IPS-NIHi7 (cell line): Measurements from ENCODE around the gene FAM151B.
"Not testable (repeated sequence)": the region's sequence is repeated elsewhere in the genome, so short reads cannot be mapped to it uniquely, and the experiment has no call there.

Experiments used
- DNase-seq: peaks from one replicate; pipeline ENCODE4 v3.0.0; 2012; ENCODE audit warnings: mixed read lengths; ENCODE audit errors: extremely low spot score

The FAM151B gene

DNA sequence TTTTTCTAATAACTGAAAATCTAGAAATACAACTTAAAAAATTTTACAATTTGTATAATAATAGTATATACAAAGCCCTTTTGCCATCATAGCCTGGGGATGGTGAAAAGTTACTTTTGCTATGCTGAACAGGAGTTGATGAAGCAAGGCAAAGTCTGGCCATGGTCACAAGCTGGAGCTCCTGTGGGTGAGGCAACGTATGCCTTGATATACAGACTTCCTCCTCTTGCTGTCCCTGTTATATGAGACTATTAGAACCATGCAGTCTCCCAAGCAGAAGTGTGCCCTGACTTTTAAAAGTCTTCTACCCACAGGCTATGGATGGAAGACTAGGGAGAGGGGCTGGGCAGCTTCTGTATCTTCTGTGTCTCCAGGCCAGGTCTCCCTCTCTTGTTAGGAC lies 15.7 kb downstream of the FAM151B start:
- DNase-seq: no peak

DNA sequence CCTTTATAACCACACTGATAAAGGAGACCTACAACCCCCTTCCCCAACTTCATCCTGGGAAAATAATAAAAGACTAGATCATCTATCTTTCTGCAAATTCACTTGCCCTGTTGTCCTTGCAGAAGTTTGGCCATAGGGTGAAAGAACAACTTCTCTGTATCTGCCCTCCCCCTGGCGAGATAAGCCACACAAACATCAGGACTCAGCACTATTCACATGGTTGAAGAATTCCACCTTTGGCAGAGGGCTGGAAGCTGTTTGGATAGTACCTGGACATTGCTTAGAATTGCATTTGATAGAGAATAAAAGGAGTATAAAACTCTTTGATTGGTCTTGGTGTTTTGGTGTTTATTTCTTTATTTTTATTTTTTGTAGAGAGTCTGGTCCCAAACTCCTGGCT lies 16.9 kb downstream of the FAM151B start:
- DNase-seq: no peak

DNA sequence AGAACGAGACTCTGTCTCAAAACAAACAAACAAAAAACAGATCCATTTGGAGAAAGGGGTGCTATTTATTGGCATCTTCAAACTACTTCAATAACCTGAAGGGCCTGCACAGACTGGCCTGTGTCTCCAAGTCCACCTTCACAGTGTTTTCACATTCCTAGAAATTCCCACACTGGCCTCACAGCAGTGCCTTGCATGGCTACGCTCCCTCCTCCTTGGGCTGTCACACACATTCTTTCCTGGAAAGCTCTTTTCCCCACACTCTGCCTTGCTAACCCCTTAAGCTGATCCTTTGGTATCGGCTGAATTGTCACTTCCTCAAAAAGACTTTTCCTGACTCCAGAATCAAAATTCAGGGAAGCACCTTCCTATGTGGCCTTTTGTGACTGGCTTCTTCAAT lies 19.8 kb downstream of the FAM151B start:
- DNase-seq: no peak

DNA sequence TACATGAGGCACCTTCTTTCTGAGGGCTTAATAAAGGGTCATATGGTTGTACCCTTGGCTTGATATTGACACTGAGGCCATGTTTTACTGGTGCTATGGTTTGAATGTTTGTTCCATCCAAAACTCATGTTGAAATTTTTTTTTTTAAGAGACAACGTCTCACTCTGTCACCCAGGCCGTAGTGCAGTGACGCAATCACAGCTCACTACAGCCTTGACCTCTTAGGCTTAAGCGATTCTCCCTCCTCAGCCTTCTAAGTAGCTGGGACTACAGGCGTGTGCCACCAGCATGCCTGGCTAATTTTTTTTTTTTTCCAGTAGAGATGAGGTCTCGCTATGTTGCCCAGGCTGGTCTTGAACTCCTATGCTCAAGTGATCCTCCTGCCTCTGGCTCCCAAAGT lies 20.9 kb downstream of the FAM151B start:
- DNase-seq: no peak

DNA sequence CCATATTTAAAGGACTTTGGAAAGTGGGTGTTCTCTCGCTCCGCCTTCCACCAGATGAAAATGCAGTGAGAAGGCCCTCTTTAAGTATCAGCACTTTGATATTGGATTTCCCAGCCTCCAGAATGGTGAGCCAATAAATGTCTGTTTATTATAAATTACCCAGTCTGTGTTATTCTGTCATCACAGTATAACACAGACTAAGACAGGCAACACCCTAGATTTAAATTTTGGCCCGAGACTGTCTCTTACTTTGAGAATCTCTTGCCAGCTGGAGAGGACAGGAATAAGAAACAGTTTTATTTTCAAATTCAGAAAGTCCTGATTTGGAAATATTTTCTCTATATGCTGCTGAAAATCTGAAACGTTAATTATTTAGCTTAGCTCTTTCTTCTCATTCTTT lies 21.5 kb downstream of the FAM151B start:
- no peak for DNase-seq

DNA sequence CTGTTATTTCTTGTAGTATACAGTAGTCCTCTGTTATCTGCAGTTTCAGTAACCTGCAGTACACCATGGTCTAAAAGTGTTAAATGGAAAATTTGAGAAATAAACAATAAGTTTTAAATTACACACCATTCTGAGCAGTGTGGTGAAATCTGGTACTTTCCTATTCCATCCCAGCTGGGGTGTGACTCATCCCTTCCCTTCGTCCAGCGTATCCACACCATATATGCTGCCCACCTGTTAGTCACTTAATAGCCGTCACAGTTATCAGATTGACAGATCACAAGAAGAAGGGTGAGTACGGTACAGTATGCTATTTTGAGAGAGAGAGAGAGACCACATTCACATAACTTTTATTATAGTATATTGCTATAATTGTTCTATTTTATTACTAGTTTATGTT lies 28.9 kb downstream of the FAM151B start:
- DNase-seq: no peak

DNA sequence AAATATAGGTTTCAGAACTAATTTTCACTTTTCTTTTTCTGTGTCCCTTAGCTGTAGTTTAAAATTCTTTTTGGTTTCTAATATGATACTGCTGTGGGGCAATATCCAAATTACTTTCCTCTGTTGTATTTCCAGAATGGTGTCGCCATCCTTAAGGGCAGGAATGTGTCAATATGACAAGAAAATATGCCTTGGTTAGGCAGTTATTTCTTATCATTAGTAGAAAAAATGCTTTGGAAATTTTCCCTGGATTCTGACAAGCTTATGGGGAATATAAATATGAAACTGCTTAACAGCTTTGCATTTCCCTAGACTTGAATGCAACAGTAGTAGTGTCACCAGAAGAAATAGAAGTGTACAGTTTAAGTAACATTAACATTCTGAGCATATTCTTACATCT lies 52.8 kb downstream of the FAM151B start:
- no peak for DNase-seq

DNA sequence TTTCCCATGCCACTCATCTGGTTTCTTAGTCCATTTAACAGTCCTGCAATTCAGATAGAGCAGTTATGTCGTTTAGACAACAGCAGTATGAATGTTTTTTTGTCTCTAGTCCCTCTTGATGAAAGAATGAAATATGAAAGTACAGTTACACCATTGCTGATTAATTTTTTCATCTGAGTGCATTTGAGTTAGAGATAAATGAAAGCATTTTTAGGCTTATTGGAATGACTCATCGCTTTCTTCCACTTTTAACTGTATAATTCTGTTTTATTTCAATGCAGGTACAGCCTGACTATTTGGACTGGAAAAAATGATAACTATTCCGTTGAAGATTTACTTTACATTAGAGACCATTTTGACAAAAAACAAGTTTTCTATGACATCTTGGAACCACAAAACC lies 53.5 kb downstream of the FAM151B start:
- no peak for DNase-seq

DNA sequence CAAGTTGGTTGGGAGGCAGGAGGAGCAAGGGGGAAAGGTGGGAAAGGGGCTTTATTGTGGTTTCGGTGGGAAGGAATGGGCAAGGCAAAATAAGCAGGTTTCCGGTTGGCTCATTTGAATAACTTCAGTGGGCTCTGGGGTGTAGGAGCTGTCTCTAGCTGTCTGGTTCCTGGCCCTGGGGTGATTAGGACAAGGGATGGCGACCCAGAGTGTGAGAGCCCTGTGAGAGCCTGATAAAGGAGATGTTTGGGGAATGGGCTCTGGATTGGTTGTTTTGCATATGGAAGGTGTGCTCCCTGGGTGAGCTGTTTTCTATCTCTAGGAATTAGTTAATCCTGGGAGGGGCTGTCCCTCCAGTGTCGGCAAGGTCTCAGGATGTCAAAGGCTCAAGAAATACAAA lies 66.7 kb downstream of the FAM151B start:
- DNase-seq: peak; percentile 60

DNA sequence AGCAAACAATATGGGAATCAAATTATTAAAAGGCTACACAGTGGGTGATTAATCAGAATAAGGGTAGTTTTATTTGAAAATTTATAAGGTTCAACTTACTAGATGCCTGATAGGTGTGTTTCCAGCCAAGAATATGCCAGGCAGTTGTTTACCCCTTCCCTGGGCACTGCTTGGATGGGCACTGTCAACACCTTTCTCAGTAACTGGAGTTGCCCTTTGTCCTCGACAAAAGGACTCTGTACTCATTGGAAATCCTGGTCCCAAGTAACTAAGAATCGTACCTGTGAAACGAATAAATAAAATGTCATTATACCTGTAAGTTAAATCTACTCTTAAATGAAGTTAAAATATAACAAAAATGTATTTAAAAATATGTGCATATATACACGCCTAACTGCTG lies 67.2 kb downstream of the FAM151B start:
- DNase-seq: no peak

DNA sequence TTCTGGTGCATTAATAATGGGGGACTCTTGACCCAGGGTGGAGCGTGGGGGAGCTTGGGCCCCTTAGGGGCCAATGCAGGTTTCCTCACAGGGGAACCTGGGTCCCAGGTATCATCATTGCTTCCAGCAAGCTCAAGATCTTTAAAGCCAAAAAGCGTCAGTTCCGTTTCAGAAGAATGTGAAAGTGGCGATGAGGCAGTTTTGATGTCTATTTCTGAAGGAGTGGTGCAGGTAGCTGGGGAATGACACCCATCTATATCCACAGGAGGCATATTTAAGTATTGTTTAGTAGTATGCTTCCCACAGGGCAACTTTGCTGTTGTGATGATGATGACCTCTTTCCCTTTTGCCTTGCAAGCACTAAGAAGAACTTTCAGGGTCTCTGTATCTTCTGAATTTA lies 71.3 kb downstream of the FAM151B start:
- no peak for DNase-seq

DNA sequence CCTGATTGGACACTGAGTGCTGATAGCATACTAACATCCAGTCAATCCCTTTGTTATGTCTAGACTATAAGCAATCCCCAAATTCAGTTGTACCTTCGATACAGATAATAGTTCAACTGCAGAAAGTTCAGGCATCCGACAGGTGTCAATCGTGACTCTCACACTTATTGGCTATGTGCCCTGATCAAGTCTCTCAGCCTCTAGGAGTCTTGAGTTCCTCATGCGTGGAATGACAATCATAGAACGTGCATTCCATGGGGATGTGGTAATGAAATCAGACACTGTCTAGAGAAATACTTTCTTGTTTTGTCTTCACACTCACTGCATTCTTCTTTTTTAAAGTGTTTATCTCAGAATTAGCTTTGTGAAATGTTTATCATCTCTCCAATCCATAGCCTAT lies 77.4 kb downstream of the FAM151B start:
- no peak for DNase-seq

DNA sequence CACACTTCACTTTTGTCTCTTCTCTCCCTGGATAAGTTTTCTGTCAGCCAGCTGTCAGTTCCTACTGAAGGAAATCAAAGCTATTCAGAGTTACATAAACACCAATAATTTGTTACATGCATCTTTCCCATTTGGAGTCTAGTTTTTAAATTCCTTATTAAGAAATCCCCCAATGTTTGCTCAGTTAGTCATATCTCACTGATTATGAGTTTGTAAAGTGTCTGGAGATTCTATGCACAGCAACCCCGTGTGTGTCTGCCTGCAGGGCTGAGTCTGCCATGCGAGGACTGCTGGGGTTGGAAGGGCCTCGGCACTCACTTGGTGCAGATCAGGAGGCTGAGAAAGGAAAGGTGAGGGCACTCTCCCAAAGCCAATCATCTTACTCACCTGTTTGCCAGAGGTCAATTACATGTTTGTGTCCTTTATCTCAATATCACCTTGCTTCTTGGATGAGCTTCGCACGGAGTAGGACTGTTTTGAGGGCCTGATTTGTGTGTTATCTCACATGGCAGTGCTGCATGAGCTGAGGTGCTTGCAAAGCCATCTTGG lies 78.9 kb downstream of the FAM151B start:
- no peak for DNase-seq

DNA sequence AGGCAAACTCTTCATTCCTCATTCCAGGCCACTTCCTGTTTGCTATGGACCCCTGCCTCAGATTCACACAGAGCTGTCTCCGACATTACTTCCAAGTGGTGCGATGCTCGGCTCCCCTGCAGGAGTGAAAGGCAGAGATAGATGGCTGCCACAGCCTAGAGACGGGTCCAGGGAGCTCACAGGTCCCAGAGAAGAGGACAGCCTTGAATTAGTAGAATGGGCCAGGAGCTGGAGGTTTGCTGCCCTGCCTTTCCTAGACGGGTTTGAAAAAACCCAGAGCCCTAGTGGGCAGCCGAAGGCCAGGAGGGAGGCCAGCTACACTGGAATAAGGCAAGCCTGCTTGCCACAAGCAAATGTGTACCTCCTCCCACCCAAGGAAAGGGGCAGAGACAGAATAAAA lies 80.4 kb downstream of the FAM151B start:
- no peak for DNase-seq

DNA sequence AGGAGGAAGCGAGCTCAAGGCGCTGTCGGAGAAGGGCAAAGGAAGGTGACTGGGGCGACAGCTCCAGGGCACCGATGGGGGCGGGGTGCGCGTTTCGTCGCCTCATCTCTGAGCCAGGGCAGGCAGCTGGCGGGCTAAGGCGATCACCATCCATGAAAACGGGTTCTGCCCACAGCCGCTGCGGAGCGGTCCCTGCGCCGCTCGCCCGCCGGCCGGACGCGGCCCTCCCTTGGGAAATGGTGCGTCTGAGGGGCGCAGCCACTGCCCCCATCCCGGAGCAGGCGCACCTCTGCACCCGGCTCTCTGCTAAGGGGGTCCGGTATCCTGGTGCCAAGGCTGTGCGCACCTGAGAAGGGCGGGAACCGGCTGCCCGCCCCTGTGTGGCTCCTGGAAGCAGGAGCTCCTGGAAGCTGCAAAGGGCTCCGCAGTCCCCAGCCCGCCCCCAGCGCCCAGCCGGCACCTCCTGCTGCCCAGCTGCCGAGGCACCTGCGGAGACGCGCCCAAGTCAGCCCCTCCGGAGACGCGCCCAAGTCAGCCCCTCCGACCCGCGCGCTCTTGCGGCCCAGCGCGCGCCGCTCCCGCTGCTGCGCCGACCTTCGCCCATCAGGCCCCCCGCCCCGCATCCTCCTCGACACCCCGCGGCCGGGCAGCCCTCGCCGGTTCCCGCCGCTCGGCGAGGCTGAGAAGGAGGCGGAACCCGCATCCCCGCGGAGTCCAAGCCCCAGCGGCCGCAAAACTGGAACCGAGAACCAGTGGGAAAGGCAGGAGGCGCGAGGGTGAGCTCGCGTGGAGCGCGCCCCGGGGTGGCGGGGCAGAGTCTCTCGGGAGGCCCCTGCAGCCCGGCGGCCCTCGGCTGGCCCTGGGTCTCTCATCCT lies 81.4 kb downstream of the FAM151B start:
- peak; percentile 38 for DNase-seq

DNA sequence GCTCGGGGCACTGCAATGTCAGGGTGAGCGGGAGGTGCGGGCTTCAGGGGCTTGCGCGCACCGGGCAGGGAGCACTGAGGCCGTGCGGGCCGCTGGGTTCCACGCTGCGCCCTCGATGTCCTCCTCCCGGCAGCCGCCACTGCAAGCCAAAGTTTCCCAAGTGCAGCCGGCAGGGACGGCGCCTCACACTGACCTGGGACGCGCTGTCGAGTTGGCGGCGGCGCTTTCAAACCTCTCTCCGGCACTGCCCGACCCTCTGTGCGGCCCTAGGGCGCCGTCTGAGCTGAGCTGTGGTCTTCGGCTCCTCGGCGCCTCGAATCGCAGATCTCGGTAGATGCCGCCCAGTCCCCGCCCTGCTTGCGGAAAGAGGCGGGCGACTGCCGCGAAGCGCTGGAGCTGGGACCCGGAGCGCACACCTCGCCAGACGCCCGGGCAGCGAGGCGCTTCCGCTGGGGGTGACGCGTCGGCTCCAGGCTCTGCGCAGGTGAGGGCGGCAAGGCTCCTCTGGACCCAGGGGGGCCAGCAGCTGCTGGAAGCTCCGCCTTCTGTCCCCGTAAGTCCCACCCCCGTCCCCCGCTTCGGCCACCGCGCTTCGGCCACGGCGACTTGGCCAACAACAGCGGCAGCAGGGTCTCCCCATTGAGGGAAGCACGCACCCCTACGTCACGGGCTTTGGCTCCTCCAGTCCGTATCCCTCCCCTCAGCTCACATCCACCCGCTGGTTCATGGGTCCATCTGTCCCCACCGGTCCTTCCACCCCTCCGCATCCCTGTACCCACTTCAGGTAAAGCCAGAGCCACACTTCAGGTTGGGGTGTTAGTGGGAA lies 82.3 kb downstream of the FAM151B start, which contains the start of gene ANKRD34B:
Gene ANKRD34B (minus strand): TSS at position 320 of the 826 bp plus-strand sequence. CDS start 10,261 bp downstream, outside the sequence.
- peak; percentile 69 for DNase-seq

DNA sequence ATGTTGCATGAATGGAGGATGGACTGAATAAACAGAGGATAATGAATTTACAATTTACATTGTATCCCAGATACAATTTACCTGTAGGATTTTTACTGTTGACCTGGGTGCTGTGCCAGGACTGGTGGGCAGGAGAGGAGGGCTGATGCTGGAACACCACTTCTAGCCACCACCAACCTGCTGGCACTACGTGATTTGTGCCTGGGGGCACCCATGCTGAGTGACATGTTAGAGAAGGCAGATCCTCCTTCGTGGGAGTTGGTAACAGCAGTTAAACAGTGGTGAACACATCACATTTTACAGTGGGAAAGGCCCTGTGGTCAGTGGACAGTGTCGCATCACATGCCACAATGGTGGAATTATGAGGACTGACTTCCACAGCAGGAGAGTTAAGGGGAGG lies 85.2 kb downstream of the FAM151B start:
- no peak for DNase-seq

DNA sequence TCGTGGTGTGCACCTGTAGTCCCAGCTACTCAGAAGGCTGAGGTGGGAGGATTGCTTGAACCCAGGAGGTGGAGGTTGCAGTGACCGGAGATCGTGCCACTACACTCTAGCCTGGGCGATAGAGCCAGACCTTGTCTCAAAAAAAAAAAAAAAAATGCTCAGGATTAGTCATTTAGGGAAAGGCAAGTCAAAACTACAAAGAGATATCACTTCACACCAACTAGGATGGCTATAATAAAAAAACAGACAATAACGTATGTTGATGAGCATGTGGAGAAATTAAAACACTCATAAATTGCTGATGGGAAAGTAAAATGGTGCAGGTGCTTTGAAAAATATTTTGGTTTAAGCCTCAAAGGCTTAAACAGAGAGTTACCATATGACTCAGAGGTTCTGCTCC lies 88.5 kb downstream of the FAM151B start:
- DNase-seq: no peak

DNA sequence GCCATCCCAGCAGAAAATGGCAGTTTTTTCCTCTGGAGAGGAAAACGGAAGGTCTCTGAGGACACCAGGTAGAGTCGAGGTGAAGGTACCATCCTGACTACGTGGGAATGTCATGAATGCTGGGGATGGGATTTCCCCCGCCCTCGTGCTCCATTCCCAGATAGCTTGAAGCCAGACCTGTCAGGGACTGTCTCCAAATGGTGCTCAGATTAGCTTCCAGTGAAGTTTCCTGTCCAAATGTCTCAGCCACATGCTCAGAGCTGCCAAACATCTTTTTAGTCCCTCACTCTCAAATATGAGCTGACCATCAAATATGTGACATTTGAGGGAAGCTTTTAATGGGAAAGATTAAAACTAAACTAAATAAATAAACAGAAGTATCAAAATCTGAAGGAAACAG lies 89.8 kb downstream of the FAM151B start:
- DNase-seq: no peak

DNA sequence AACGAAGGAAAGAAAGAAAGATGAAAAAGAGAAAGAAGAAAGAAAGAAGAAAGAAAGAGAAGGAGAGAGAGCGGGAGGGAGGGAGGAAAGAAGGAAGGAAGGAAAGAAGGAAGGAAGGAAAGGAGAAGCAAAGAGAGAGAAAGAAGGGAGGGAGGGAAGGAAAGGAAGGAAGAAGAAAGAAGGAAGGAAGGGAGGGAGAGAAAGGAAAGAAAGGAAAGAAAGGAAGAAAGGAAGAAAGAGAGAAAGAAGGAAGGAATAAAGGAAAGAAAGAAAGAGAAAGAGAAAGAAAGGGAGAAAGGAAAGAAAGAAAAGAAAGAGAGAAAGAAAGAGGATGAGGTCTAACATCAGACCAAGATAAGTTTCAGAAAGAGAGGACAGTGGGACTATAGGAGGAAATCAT lies 91.2 kb downstream of the FAM151B start:
- no peak for DNase-seq

DNA sequence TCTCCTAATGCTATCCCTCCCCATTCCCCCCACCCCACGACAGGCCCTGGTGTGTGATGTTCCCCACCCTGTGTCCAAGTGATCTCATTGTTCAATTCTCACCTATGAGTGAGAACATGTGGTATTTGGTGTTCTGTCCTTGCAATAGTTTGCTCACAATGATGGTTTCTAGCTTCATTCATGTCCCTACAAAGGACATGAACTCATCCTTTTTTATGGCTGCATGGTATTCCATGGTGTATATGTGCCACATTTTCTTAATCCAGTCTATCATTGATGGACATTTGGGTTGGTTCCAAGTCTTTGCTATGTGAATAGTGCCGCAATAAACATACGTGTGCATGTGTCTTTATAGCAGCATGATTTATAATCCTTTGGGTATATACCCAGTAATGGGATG lies 92.4 kb downstream of the FAM151B start:
- not testable (repeated sequence) for DNase-seq

DNA sequence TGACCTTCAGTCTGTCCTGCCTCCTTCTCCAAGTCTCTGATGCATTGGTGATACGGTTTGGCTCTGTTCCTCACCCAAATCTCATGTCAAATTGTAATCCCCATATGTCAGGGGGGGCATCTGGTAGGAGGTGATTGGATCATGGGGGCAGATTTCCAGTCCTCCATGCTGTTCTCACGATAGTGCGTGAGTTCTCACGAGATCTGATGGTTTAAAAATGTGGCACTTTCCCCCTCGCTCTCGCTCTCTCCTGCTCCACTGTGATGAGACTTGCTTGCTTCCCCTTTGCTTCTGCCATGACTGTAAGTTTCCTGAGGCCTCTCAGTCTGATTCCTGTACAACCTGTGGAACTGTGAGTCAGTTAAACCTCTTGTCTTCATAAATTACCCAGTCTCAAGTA lies 96.9 kb downstream of the FAM151B start:
- DNase-seq: no peak
